Coronary artery (tissue), 2 donors: ENCODE measurements around the gene ACTL10.
A peak's percentile ranks its signal among the peaks of the same experiment; 100 is the strongest.

Experiments used
- DNase-seq: peaks from one replicate; pipeline ENCODE4 v3.0.0-alpha.2; 2017; ENCODE audit warnings: low spot score
- H3K27ac ChIP-seq, 2 donors: fragments of 200-600 bp; sonication (generic); one replicate each; pipeline ENCODE4 v1.5.1; 2016 to 2019
- H3K4me3 ChIP-seq: fragments of 200-600 bp; sonication (generic); 2 replicates; pipeline ENCODE4 v1.5.1; 2016; ENCODE audit warnings: mild to moderate bottlenecking, moderate library complexity
- CTCF ChIP-seq: fragments of 200-600 bp; sonication (generic); IDR thresholded peaks from one replicate; pipeline ENCODE4 v1.5.1; 2019; ENCODE audit warnings: antibody characterized with exemption

Gene ACTL10

GRCh38 chr20:33686100-33686983, 19.6 kb downstream of the ACTL10 start, which contains the start of gene E2F1:
Gene E2F1 (minus strand): TSS chr20:33686385. CDS start chr20:33686264, 121 bp downstream.
- Histone ChIP-seq H3K27ac (peak within 1 kb of the TSS; percentile 6 to 72), H3K4me3 (peak within 1 kb of the TSS; percentile 70)
- peak; percentile 96 for DNase-seq
- no peak for TF ChIP-seq CTCF

DNA sequence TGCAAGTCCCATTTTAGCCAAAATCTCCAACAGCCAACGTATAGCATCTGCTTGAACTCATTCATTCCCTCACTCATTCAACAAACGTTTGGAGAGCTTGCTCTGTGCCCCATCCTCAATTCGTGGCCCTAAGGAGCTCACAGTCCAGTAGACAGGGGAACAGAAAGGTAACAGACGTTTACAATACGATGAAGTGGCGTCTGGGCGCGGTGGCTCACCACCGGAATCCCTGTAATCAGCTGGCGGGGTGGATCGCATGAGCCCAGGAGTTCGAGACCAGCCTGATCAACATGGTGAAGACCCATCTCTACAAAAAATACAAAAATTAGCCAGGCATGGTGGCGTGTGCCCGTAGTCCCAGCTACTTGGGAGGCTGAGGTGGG, 20.2 kb downstream of the ACTL10 start:
- TF ChIP-seq CTCF = no peak
- H3K27ac ChIP-seq = peak overlapping the region in 1 of 2 donors; percentile 72
- peak overlapping the region; percentile 70 for H3K4me3 ChIP-seq
- no peak for DNase-seq

DNA sequence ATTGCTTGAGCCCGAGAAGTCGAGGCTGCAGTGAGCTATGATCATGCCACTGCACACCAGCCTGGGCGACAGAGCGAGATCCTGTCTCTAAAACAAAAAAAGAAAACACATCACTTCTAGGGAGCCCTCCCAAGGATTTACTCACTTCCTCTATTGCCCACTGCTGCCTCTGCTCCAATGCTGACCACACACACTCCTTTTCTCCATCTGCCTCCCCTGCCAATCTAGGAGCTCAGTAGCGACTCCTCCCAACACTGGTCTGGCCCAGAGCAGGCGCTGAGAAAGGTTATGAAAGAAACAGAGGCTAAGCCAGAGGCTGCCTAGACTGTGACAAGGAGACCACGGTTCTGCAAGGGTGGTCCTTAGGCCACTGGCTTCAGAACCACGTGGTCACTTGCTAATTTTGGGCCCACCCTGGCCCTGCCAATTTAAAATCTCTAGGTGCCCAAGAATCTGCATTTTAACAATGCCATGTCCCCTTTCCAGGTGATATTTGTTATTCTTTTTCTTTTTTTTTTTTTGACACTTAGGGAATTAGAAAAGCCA, 20.7 kb downstream of the ACTL10 start:
- Histone ChIP-seq H3K27ac (peak overlapping the region in 1 of 2 donors; percentile 72), H3K4me3 (no peak overlapping the region)
- TF ChIP-seq CTCF = no peak
- no peak for DNase-seq

- H3K27ac ChIP-seq = no peak overlapping the region
- no peak for DNase-seq
- no peak for TF ChIP-seq CTCF
- no peak overlapping the region for H3K4me3 ChIP-seq
Observed at GRCh38 chr20:33687993-33688937, 21.5 kb downstream of the ACTL10 start.

GRCh38 chr20:33688938-33689424, 22.2 kb downstream of the ACTL10 start:
- H3K4me3 ChIP-seq = no peak overlapping the region
- no peak overlapping the region for H3K27ac ChIP-seq
- TF ChIP-seq CTCF = no peak
- DNase-seq = no peak

GRCh38 chr20:33689493-33689892, 22.8 kb downstream of the ACTL10 start:
- H3K27ac ChIP-seq = no peak overlapping the region
- H3K4me3 ChIP-seq = no peak overlapping the region
- no peak for TF ChIP-seq CTCF
- DNase-seq = no peak
